ENCODE data around the gene DHRS11. TPM values are rescaled to one million over a fixed set of nuclear protein-coding genes. Genes with fewer than 3 reads are reported as not detected.

DHRS11 gene
- total and polyA plus RNA-seq, 2 experiments from 2014 or later = 23.4 to 36.7 TPM

DNA sequence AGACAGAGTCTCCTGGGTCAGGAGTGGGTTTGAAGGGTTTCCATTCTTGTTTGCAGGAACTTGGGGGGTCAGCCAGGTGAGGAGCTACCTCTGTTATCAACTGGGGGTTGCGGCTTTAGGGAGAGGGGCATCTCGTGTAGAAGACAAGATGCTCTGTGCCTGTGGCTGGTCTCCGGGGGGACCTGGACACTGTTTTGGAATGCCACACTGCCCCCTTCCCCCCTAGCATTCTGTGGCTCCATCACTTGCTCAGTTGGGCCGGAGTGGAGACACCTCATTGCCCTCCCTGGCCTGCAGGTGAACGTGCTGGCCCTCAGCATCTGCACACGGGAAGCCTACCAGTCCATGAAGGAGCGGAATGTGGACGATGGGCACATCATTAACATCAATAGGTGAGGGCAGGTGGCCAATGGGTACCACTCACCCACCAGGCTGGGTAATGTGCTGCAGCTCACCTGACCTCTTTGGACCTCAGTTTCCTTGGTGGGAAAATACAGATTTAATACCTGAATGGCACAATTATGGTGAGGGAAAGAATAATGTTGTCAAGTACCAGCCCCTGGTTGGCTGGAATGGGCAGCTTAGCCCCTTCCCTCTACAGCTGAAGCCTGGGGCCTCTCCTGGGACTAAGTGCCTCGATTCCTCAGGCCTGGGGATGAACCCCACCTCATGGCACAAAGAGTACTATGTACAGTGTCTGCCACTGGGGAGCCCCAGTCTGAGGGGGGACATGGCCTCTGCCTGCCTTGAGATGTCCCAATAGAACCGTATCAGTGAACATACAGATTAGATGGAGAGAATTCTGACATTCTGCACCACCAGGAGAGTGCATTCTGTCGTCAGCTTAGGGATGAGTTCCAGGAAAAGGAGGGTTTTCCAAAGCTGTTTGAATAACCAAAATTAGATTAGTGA, 6.4 kb downstream of the DHRS11 start:
- Histone ChIP-seq H2AFZ (no peak overlapping the region), H3K27ac (ENCODE audit: low read depth) (no peak overlapping the region), H3K4me3 (no peak overlapping the region), H3F3A (replicated peaks; ENCODE audit: low read depth) (peaks cover 15% of the 10 kb centered on the region), H3K9me2 (ENCODE audit: insufficient read depth) (no peaks in the 10 kb centered on the region), H3K4me1 (ENCODE audit: insufficient read depth) (peaks cover 23% of the 10 kb centered on the region), H3K27me3 (ENCODE audit: insufficient read depth) (no peaks in the 10 kb centered on the region), H3K4me2 (no peak overlapping the region), H3K36me3 (ENCODE audit: insufficient read depth) (no peaks in the 10 kb centered on the region; the same call in 1 of the 2 replicates), H4K20me1 (replicated peaks; ENCODE audit: insufficient read depth) (peaks cover 7% of the 10 kb centered on the region), H3K79me2 (replicated peaks; ENCODE audit: insufficient read depth) (peaks cover 24% of the 10 kb centered on the region)
- Mint-ChIP-seq H3K4me3 (no peak overlapping the region), H3K27me3 (ENCODE audit: insufficient read depth, low read depth, poor library complexity) (peaks cover 16% of the 10 kb centered on the region), H3K27ac (no peak overlapping the region), H3K4me1 (peaks cover 25% of the 10 kb centered on the region), H3K36me3 (ENCODE audit: low read depth) (peaks cover 31% of the 10 kb centered on the region), H3K9me3 (no peaks in the 10 kb centered on the region)
- no peak for DNase-seq (ENCODE audit: low spot score)
- TF ChIP-seq POLR2AphosphoS5 (IDR thresholded peaks at IDR 0.05; ENCODE audit: low read depth) (no peak), CTCF (conservative IDR thresholded peaks at IDR 0.05; ENCODE audit: low read depth in 2 of 2) (no peak), REST (IDR thresholded peaks at IDR 0.05; ENCODE audit: unreplicated experiment) (no peak), ZNF331 (CRISPR knock-in tag; IDR thresholded peaks at IDR 0.05; ENCODE audit: low read depth) (no peak), STAT1 (IDR thresholded peaks at IDR 0.05; ENCODE audit: unreplicated experiment) (no peak)
- TF ChIP-seq, protein P1, sequence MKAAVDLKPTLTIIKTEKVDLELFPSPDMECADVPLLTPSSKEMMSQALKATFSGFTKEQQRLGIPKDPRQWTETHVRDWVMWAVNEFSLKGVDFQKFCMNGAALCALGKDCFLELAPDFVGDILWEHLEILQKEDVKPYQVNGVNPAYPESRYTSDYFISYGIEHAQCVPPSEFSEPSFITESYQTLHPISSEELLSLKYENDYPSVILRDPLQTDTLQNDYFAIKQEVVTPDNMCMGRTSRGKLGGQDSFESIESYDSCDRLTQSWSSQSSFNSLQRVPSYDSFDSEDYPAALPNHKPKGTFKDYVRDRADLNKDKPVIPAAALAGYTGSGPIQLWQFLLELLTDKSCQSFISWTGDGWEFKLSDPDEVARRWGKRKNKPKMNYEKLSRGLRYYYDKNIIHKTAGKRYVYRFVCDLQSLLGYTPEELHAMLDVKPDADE (IDR thresholded peaks at IDR 0.05) = no peak
- no peak for ATAC-seq

GRCh38 chr17:36598951-36599401, 7.3 kb downstream of the DHRS11 start:
- ATAC-seq (no peak), DNase-seq (ENCODE audit: low spot score) (no peak)
- Mint-ChIP-seq H3K9me3 (no peaks in the 10 kb centered on the region), H3K36me3 (ENCODE audit: low read depth) (peaks cover 32% of the 10 kb centered on the region), H3K27ac (no peak overlapping the region), H3K4me1 (peaks cover 18% of the 10 kb centered on the region), H3K4me3 (no peak overlapping the region), H3K27me3 (ENCODE audit: insufficient read depth, low read depth, poor library complexity) (peaks cover 16% of the 10 kb centered on the region)
- Histone ChIP-seq H3F3A (replicated peaks; ENCODE audit: low read depth) (peaks cover 15% of the 10 kb centered on the region), H3K27me3 (ENCODE audit: insufficient read depth) (no peaks in the 10 kb centered on the region), H3K9me2 (ENCODE audit: insufficient read depth) (no peaks in the 10 kb centered on the region), H4K20me1 (replicated peaks; ENCODE audit: insufficient read depth) (peaks cover 15% of the 10 kb centered on the region), H3K4me1 (ENCODE audit: insufficient read depth) (peaks cover 22% of the 10 kb centered on the region), H3K36me3 (ENCODE audit: insufficient read depth) (no peaks in the 10 kb centered on the region; the same call in 1 of the 2 replicates), H2AFZ (no peak overlapping the region), H3K4me2 (no peak overlapping the region), H3K79me2 (replicated peaks; ENCODE audit: insufficient read depth) (peaks cover 24% of the 10 kb centered on the region), H3K4me3 (no peak overlapping the region), H3K27ac (ENCODE audit: low read depth) (no peak overlapping the region)
- TF ChIP-seq, protein P2, sequence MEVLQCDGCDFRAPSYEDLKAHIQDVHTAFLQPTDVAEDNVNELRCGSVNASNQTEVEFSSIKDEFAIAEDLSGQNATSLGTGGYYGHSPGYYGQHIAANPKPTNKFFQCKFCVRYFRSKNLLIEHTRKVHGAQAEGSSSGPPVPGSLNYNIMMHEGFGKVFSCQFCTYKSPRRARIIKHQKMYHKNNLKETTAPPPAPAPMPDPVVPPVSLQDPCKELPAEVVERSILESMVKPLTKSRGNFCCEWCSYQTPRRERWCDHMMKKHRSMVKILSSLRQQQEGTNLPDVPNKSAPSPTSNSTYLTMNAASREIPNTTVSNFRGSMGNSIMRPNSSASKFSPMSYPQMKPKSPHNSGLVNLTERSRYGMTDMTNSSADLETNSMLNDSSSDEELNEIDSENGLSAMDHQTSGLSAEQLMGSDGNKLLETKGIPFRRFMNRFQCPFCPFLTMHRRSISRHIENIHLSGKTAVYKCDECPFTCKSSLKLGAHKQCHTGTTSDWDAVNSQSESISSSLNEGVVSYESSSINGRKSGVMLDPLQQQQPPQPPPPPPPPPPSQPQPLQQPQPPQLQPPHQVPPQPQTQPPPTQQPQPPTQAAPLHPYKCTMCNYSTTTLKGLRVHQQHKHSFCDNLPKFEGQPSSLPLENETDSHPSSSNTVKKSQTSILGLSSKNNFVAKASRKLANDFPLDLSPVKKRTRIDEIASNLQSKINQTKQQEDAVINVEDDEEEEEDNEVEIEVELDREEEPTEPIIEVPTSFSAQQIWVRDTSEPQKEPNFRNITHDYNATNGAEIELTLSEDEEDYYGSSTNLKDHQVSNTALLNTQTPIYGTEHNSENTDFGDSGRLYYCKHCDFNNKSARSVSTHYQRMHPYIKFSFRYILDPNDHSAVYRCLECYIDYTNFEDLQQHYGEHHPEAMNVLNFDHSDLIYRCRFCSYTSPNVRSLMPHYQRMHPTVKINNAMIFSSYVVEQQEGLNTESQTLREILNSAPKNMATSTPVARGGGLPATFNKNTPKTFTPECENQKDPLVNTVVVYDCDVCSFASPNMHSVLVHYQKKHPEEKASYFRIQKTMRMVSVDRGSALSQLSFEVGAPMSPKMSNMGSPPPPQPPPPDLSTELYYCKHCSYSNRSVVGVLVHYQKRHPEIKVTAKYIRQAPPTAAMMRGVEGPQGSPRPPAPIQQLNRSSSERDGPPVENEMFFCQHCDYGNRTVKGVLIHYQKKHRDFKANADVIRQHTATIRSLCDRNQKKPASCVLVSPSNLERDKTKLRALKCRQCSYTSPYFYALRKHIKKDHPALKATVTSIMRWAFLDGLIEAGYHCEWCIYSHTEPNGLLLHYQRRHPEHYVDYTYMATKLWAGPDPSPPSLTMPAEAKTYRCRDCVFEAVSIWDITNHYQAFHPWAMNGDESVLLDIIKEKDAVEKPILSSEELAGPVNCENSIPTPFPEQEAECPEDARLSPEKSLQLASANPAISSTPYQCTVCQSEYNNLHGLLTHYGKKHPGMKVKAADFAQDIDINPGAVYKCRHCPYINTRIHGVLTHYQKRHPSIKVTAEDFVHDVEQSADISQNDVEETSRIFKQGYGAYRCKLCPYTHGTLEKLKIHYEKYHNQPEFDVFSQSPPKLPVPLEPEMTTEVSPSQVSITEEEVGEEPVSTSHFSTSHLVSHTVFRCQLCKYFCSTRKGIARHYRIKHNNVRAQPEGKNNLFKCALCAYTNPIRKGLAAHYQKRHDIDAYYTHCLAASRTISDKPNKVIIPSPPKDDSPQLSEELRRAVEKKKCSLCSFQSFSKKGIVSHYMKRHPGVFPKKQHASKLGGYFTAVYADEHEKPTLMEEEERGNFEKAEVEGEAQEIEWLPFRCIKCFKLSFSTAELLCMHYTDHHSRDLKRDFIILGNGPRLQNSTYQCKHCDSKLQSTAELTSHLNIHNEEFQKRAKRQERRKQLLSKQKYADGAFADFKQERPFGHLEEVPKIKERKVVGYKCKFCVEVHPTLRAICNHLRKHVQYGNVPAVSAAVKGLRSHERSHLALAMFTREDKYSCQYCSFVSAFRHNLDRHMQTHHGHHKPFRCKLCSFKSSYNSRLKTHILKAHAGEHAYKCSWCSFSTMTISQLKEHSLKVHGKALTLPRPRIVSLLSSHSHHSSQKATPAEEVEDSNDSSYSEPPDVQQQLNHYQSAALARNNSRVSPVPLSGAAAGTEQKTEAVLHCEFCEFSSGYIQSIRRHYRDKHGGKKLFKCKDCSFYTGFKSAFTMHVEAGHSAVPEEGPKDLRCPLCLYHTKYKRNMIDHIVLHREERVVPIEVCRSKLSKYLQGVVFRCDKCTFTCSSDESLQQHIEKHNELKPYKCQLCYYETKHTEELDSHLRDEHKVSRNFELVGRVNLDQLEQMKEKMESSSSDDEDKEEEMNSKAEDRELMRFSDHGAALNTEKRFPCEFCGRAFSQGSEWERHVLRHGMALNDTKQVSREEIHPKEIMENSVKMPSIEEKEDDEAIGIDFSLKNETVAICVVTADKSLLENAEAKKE (CRISPR knock-in tag; IDR thresholded peaks at IDR 0.05) = no peak
